IMR-90 (cell line): ENCODE measurements around the gene ADGRF5. TPM values are rescaled to one million over a fixed set of nuclear protein-coding genes. Genes with fewer than 3 reads are reported as not detected.

Source experiments
- ATAC-seq: fragments of 200-7000 bp; cut with Tn5 transposase; 2 replicates; pipeline ENCODE4 v1.9.1; 2020; ENCODE audit warnings: low read depth, mild to moderate bottlenecking, moderate library complexity
- BruUV-seq: library from RNA; stranded (reverse); fragments of 400-500 nt; replicated peaks from 2 replicates; lab custom pipeline; 2021; lab: Mats Ljungman, UMichigan
- CTCF ChIA-PET: fragments of 300-600 bp; formaldehyde crosslinking; extraction: SDS; loops from one replicate; lab custom pipeline; 2021; ENCODE audit warnings: antibody characterized with exemption; lab: Yijun Ruan, JAX
- POLR2A ChIA-PET: fragments of 300-600 bp; sonication (Branson Sonifier 250); formaldehyde crosslinking; loops from one replicate; lab custom pipeline; 2022; ENCODE audit warnings: antibody characterized with exemption; ENCODE audit not compliant: unreplicated experiment; lab: Charles Lee
- DNase-seq: peaks from one replicate; pipeline ENCODE4 v3.0.0; 2013
- H2AFZ ChIP-seq: replicated peaks from 2 replicates; pipeline ENCODE3; 2013; ENCODE audit warnings: low read length, mild to moderate bottlenecking; ENCODE audit not compliant: poor library complexity
- H2AK5ac ChIP-seq: 2 replicates; pipeline ENCODE4 v1.6.1; 2013; ENCODE audit warnings: low read depth, low read length, inconsistent platforms
- H2AK9ac ChIP-seq: replicated peaks from 2 replicates; pipeline ENCODE3; 2013; ENCODE audit warnings: mild to moderate bottlenecking, low read depth, low read length, moderate library complexity; ENCODE audit not compliant: poor library complexity
- H2BK120ac ChIP-seq: 2 replicates; pipeline ENCODE4 v1.6.1; 2013; ENCODE audit warnings: low read depth, low read length, inconsistent platforms
- H2BK15ac ChIP-seq: 3 replicates; pipeline ENCODE4 v1.6.1; 2013; ENCODE audit warnings: low read depth, low read length, inconsistent platforms
- H2BK20ac ChIP-seq: 2 replicates; pipeline ENCODE4 v1.6.1; 2013; ENCODE audit warnings: low read depth, mild to moderate bottlenecking, inconsistent platforms, low read length, moderate library complexity
- H2BK5ac ChIP-seq: 2 replicates; pipeline ENCODE4 v1.6.1; 2013; ENCODE audit warnings: mild to moderate bottlenecking, low read depth, low read length, inconsistent platforms; ENCODE audit not compliant: poor library complexity, severe bottlenecking
- H3K14ac ChIP-seq: replicated peaks from 2 replicates; pipeline ENCODE4 v1.6.1; 2013; ENCODE audit warnings: low read depth, low read length, inconsistent platforms
- H3K18ac ChIP-seq: 2 replicates; pipeline ENCODE4 v1.6.1; 2013; ENCODE audit warnings: low read depth, low read length, control low read depth
- H3K23ac ChIP-seq: 2 replicates; pipeline ENCODE4 v1.6.1; 2013; ENCODE audit warnings: low read depth, low read length, inconsistent platforms
- H3K27ac ChIP-seq: 2 replicates; pipeline ENCODE4 v1.5.1; 2013; ENCODE audit warnings: mild to moderate bottlenecking, control low read depth, low read length; ENCODE audit not compliant: insufficient read depth
- H3K27me3 ChIP-seq: 2 replicates; pipeline ENCODE4 v1.6.1; 2013; ENCODE audit warnings: low read length; ENCODE audit not compliant: control insufficient read depth, insufficient read depth
- H3K36me3 ChIP-seq: 2 replicates; pipeline ENCODE4 v1.6.1; 2013; ENCODE audit warnings: low read length, mixed read lengths; ENCODE audit not compliant: control insufficient read depth, insufficient read depth
- H3K4ac ChIP-seq: 2 replicates; pipeline ENCODE4 v1.6.1; 2013; ENCODE audit warnings: low read depth, low read length, inconsistent platforms
- H3K4me1 ChIP-seq: 2 replicates; pipeline ENCODE4 v1.6.1; 2013; ENCODE audit warnings: low read length, mixed read lengths; ENCODE audit not compliant: control insufficient read depth, insufficient read depth
- H3K4me2 ChIP-seq: 2 replicates; pipeline ENCODE4 v1.6.1; 2013; ENCODE audit warnings: low read depth, mild to moderate bottlenecking, control low read depth, low read length, moderate library complexity
- H3K4me3 ChIP-seq: 2 replicates; pipeline ENCODE4 v1.5.1; 2013; ENCODE audit warnings: low read depth, mild to moderate bottlenecking, control low read depth, low read length, moderate library complexity; ENCODE audit not compliant: insufficient read depth
- H3K56ac ChIP-seq: 2 replicates; pipeline ENCODE4 v1.6.1; 2013; ENCODE audit warnings: low read length, inconsistent platforms; ENCODE audit not compliant: insufficient read depth; ENCODE audit errors: extremely low read depth
- H3K79me1 ChIP-seq, 2 experiments: 2 replicates each; pipeline ENCODE4 v1.6.1; 2013; ENCODE audit warnings: low read length in 2 of 2, inconsistent platforms in 1 of 2, low read depth in 1 of 2
- H3K9ac ChIP-seq: 2 replicates; pipeline ENCODE4 v1.6.1; 2013; ENCODE audit warnings: low read depth, low read length, control low read depth
- H3K9me1 ChIP-seq: 2 replicates; pipeline ENCODE4 v1.6.1; 2013; ENCODE audit warnings: low read length, inconsistent platforms; ENCODE audit not compliant: insufficient read depth
- H3K9me3 ChIP-seq: 2 replicates; pipeline ENCODE4 v1.6.1; 2013; ENCODE audit warnings: low read length; ENCODE audit not compliant: control insufficient read depth, insufficient read depth
- H4K20me1 ChIP-seq: 2 replicates; pipeline ENCODE4 v1.6.1; 2013; ENCODE audit warnings: low read length, inconsistent platforms; ENCODE audit not compliant: insufficient read depth
- H4K5ac ChIP-seq: 2 replicates; pipeline ENCODE4 v1.6.1; 2013; ENCODE audit warnings: mild to moderate bottlenecking, low read depth, low read length, control low read depth
- H4K8ac ChIP-seq, 2 experiments: 2 replicates each; pipeline ENCODE4 v1.6.1; 2013; ENCODE audit warnings: low read depth in 2 of 2, low read length in 2 of 2, control low read depth in 1 of 2, inconsistent platforms in 1 of 2
- H4K91ac ChIP-seq: 2 replicates; pipeline ENCODE4 v1.6.1; 2013; ENCODE audit warnings: low read depth, low read length, inconsistent platforms; ENCODE audit not compliant: insufficient read depth
- MAFK ChIP-seq: IDR thresholded peaks from 2 replicates; pipeline ENCODE4 v1.6.1; 2012; ENCODE audit warnings: low read depth, low read length, improper control_type of control experiment
- RAD21 ChIP-seq: IDR thresholded peaks from 2 replicates; pipeline ENCODE4 v1.6.1; 2012; ENCODE audit warnings: low read length, improper control_type of control experiment
- RCOR1 ChIP-seq: IDR thresholded peaks from 2 replicates; pipeline ENCODE4 v1.6.1; 2012; ENCODE audit warnings: mild to moderate bottlenecking, low read length, improper control_type of control experiment; ENCODE audit not compliant: insufficient replicate concordance
- WGBS, 2 experiments: methylation state at CpG; one replicate each; pipeline versions ENCODE4 v1.1.5 to v1.1.7; 2013; ENCODE audit warnings: missing lambda C conversion rate in 2 of 2; ENCODE audit not compliant: insufficient read length in 1 of 2; ENCODE audit errors: extremely low coverage in 2 of 2; 5-methylcytosine and 5-hydroxymethylcytosine counted together
- dilution Hi-C: fragments of 300-500 bp; cut with HindIII; formaldehyde crosslinking; loops from one replicate; pipeline ENCODE4 v1.14.3; 2018; ENCODE audit warnings: low sequenced_read_pairs; ENCODE audit not compliant: unreplicated experiment
- in situ Hi-C: fragments of 300-500 bp; cut with MboI; formaldehyde crosslinking; loops from 3 replicates; pipeline ENCODE4 v1.14.3; 2019; ENCODE audit warnings: low sequenced_read_pairs, inconsistent platforms, mixed read lengths
- intact Hi-C: fragments of 100-400 bp; cut with micrococcal nuclease; formaldehyde crosslinking; loops from 2 replicates; pipeline ENCODE4 v1.10.0; 2022
- polyA plus RNA-seq, 3 experiments: library from polyadenylated mRNA; depleted of rRNA; stranded (reverse); fragments of >200 nt; gene quantifications; 2 replicates each; pipeline ENCODE4 v1.2.3, GENCODE V29; 2012; ENCODE audit warnings: low replicate concordance in 1 of 3
- total RNA-seq: library from RNA; depleted of rRNA; stranded (reverse); fragments of >200 nt; gene quantifications from 2 replicates; pipeline ENCODE4 v1.2.3, GENCODE V29; 2012

Gene ADGRF5
- total and polyA plus RNA-seq, 2 of the 4 experiments (the other 2 are of a cell fraction): not detected

GRCh38 chr6:46867411-46867810 lies 54.3 kb downstream of the ADGRF5 start:
- Histone ChIP-seq H2BK5ac (no peak overlapping the region), H4K91ac (no peak overlapping the region), H4K5ac (no peak overlapping the region), H3K9me1 (no peaks in the 10 kb centered on the region), H3K27me3 (no peaks in the 10 kb centered on the region), H3K4me2 (no peak overlapping the region), H3K27ac (no peak overlapping the region), H2AK5ac (no peak overlapping the region), H3K23ac (no peak overlapping the region), H3K4ac (no peak overlapping the region), H3K56ac (no peak overlapping the region), H2BK15ac (no peak overlapping the region), H2BK120ac (no peak overlapping the region), H2AK9ac (no peak overlapping the region), H3K4me3 (no peak overlapping the region), H4K20me1 (no peaks in the 10 kb centered on the region), H3K14ac (no peak overlapping the region), H2AFZ (no peak overlapping the region), H3K4me1 (no peaks in the 10 kb centered on the region), H3K9ac (no peak overlapping the region), H4K8ac (no peak overlapping the region), H3K9me3 (no peaks in the 10 kb centered on the region), H3K18ac (no peak overlapping the region), H2BK20ac (no peak overlapping the region), H3K79me1 (no peaks in the 10 kb centered on the region), H3K36me3 (no peaks in the 10 kb centered on the region)
- intact Hi-C loops (no loop called here), dilution Hi-C loops (no loop called here), in situ Hi-C loops (no loop called here)
- WGBS, 2 experiments: 67% methylated on average over 1 of the region's 5 CpGs; no CpG with 5 or more reads in 1 of the 2 experiments
- ChIA-PET CTCF (no interaction called here), POLR2A (no interaction called here)
- BruUV-seq: no TSS peak
- ATAC-seq: no peak
- DNase-seq: no peak
- TF ChIP-seq RCOR1: no peak
- no peak for TF ChIP-seq RAD21
- TF ChIP-seq MAFK: no peak
